ENCODE results near the gene EGFL6. TPM values are rescaled to one million over a fixed set of nuclear protein-coding genes. Genes with fewer than 3 reads are reported as not detected.

The EGFL6 gene
- total and polyA plus RNA-seq, 10 of the 15 experiments (the other 5 are each of a cell fraction or from before 2014, with no cell fraction given), result 0.03 TPM; not detected in 9

DNA sequence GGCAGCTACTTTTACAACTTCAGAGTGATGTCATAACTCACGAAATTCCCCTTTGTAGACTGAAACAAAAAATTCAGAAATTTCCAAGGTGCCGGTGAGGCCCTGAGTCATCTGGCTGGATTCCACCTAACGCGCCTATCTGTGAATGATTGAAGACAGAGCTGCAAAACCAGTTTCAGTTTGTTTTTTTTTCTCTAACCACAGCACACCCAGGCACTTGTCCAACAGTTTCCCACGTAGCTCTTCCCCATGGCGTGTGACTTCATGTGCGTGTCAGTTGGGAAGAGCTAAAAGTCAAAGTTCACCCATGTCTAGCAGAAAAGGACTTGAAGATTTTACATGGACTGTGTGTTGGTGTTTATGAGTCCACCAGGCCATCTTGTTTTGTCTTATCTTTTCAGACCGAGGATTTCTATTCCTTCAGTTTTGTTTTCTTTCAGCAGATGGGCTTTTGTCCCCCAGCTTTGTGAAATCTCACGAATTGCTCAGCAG is 99.9 kb downstream of the EGFL6 start (continued):
- TF ChIP-seq, protein P1, sequence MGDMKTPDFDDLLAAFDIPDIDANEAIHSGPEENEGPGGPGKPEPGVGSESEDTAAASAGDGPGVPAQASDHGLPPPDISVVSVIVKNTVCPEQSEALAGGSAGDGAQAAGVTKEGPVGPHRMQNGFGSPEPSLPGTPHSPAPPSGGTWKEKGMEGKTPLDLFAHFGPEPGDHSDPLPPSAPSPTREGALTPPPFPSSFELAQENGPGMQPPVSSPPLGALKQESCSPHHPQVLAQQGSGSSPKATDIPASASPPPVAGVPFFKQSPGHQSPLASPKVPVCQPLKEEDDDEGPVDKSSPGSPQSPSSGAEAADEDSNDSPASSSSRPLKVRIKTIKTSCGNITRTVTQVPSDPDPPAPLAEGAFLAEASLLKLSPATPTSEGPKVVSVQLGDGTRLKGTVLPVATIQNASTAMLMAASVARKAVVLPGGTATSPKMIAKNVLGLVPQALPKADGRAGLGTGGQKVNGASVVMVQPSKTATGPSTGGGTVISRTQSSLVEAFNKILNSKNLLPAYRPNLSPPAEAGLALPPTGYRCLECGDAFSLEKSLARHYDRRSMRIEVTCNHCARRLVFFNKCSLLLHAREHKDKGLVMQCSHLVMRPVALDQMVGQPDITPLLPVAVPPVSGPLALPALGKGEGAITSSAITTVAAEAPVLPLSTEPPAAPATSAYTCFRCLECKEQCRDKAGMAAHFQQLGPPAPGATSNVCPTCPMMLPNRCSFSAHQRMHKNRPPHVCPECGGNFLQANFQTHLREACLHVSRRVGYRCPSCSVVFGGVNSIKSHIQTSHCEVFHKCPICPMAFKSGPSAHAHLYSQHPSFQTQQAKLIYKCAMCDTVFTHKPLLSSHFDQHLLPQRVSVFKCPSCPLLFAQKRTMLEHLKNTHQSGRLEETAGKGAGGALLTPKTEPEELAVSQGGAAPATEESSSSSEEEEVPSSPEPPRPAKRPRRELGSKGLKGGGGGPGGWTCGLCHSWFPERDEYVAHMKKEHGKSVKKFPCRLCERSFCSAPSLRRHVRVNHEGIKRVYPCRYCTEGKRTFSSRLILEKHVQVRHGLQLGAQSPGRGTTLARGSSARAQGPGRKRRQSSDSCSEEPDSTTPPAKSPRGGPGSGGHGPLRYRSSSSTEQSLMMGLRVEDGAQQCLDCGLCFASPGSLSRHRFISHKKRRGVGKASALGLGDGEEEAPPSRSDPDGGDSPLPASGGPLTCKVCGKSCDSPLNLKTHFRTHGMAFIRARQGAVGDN (IDR thresholded peaks at IDR 0.05), result peak; percentile 93
- no peak for TF ChIP-seq ZBTB11 (CRISPR knock-in tag; IDR thresholded peaks at IDR 0.05)
- TF ChIP-seq POLR2AphosphoS2 (IDR thresholded peaks at IDR 0.05; ENCODE audit: low read depth, low read length), result no peak
- no peak for TF ChIP-seq NR2C2 (IDR thresholded peaks at IDR 0.05; ENCODE audit: borderline replicate concordance, control insufficient read depth, insufficient read length, low read depth)
- TF ChIP-seq MEF2A (IDR thresholded peaks at IDR 0.05; ENCODE audit: insufficient read depth, low read depth, low read length), result peak; percentile 81
- TF ChIP-seq RAD21 (IDR thresholded peaks at IDR 0.05; ENCODE audit: insufficient read depth, low read depth, low read length), result 0 out of 2 replicates have a peak, but pooled peaks have one; percentile 15
- TF ChIP-seq MXI1 (IDR thresholded peaks at IDR 0.05; ENCODE audit: low read depth, low read length), result 0 out of 2 replicates have a peak, but pooled peaks have one; percentile 47
- TF ChIP-seq CREB1 (IDR thresholded peaks at IDR 0.05; ENCODE audit: low read depth), result peak; percentile 62
- peak; percentile 49; the same call in 1 of the 2 replicates for TF ChIP-seq TCF12 (IDR thresholded peaks at IDR 0.05; ENCODE audit: low read depth, low read length)
- no peak for TF ChIP-seq SUPT20H (IDR thresholded peaks at IDR 0.05; ENCODE audit: borderline replicate concordance, control insufficient read depth, low read depth, low read length)
- TF ChIP-seq NFYB (IDR thresholded peaks at IDR 0.05; ENCODE audit: insufficient read depth, low read depth, low read length), result no peak
- no peak for TF ChIP-seq HSF1 (IDR thresholded peaks at IDR 0.05; ENCODE audit: low read depth, low read length)
- TF ChIP-seq PML (IDR thresholded peaks at IDR 0.05; ENCODE audit: low read length), result no peak
- no peak for TF ChIP-seq SMAD5 (IDR thresholded peaks at IDR 0.05; ENCODE audit: low read depth)
- TF ChIP-seq RB1 (IDR thresholded peaks at IDR 0.05; ENCODE audit: borderline replicate concordance), result no peak; the same call in 1 of the 2 replicates
- no peak for TF ChIP-seq IRF3 (IDR thresholded peaks at IDR 0.05)
- TF ChIP-seq PAX5 (IDR thresholded peaks at IDR 0.05; ENCODE audit: borderline replicate concordance, low read depth, low read length), result peak; percentile 75; the same call in 1 of the 2 replicates
- TF ChIP-seq MTA2 (IDR thresholded peaks at IDR 0.05; ENCODE audit: low read depth), result peak; percentile 85
- TF ChIP-seq JUND (IDR thresholded peaks at IDR 0.05; ENCODE audit: low read depth, low read length), result no peak
- TF ChIP-seq BCL11A (IDR thresholded peaks at IDR 0.05; ENCODE audit: low read depth, low read length), result peak; percentile 75
- TF ChIP-seq NBN (IDR thresholded peaks at IDR 0.05), result peak; percentile 88
- TF ChIP-seq YBX1 (IDR thresholded peaks at IDR 0.05), result no peak
